Neuron (in vitro differentiated cells): ENCODE measurements around the gene B4GALT1.

Experiments used
- H2AFZ ChIP-seq: one replicate; pipeline ENCODE4 v1.6.1; 2013; ENCODE audit warnings: low read depth, mild to moderate bottlenecking, inconsistent platforms, low read length, moderate library complexity
- H3K27me3 ChIP-seq: one replicate; pipeline ENCODE4 v1.6.1; 2013; ENCODE audit warnings: low read length; ENCODE audit not compliant: insufficient read depth
- H3K36me3 ChIP-seq: one replicate; pipeline ENCODE4 v1.6.1; 2013; ENCODE audit warnings: low read length; ENCODE audit not compliant: insufficient read depth
- H3K4me1 ChIP-seq: one replicate; pipeline ENCODE4 v1.6.1; 2013; ENCODE audit warnings: low read length; ENCODE audit not compliant: insufficient read depth
- H3K4me3 ChIP-seq: 2 replicates; pipeline ENCODE4 v1.5.1; 2013; ENCODE audit warnings: mild to moderate bottlenecking, low read length, moderate library complexity
- H3K9me3 ChIP-seq: one replicate; pipeline ENCODE4 v1.6.1; 2013; ENCODE audit warnings: low read length

B4GALT1 gene

DNA sequence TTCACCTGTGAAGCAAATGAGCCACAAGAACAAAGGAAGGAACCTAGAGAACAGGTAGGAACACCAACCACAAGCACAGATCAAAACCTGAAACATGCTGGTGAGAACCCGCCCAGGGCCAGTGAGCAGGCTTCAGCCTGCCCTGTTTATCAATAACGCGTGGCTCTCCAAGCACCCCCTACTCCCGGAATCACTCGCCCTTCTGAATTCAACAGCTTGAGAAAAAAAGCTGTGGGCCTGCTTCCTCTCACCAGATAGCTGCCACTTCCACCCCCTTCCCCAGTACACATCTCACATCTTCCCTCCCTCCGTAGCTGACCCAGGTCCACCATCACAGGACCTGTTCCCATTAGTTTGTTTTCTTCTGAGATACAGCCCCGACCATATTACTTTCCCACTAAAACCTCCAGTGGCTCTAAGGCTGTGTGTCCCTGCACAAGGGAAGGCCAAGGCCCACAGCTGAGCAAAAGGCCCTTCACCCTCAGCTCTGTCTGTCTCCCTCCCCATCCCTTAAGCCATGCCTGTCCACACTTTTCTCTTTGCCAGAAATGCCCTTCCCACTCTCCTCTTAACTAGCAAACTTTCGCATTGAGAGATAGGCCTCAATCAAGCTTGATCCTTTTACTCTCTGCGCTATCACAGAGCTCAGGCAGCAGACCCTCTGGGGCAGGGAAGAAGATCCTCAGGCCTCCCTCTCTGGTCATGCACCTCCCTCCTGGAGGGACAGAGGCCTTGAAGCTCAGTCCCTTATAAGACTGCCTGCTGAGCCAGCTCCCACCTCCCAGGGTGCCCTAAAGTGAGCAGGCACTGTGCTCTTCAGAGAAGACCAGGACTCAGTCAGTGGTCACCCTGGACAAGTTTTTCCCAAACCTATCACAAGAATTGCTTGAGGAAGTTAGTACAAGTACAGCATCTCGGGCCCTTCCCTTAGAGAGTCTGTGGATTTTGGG, 30.1 kb downstream of the B4GALT1 start:
- H3K4me3 ChIP-seq: no peak overlapping the region
- H3K4me1 ChIP-seq: peaks cover 15% of the 10 kb centered on the region
- H3K36me3 ChIP-seq: no peaks in the 10 kb centered on the region
- H2AFZ ChIP-seq: no peak overlapping the region
- no peaks in the 10 kb centered on the region for H3K9me3 ChIP-seq
- H3K27me3 ChIP-seq: peaks cover 5% of the 10 kb centered on the region

DNA sequence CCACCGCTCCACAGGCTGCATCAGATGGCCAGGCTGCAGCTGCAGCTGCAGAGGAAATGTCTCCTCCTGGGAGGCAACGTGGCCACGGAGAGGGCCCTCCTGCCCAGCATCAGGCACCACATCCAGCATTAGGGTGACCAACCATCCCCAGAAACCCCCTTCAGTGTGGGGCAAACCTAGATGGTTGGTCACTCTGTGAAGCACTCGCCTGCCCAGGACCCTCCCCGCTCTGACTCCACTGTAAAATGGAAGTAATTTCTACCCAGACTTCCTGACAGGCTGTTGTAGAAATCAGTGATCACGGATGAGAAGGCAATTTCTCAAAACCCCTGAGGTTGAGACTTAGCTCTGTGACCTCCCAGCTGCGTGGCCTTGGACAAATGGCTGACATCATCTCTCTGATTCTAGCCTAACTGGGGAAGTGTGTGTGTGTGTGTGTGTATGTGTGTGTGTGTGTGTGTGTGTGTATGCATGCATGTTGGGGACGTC, 31.6 kb downstream of the B4GALT1 start:
- Histone ChIP-seq H3K4me1 (peaks cover 12% of the 10 kb centered on the region), H3K4me3 (no peak overlapping the region), H3K9me3 (no peaks in the 10 kb centered on the region), H3K27me3 (peaks cover 5% of the 10 kb centered on the region), H2AFZ (no peak overlapping the region), H3K36me3 (no peaks in the 10 kb centered on the region)

DNA sequence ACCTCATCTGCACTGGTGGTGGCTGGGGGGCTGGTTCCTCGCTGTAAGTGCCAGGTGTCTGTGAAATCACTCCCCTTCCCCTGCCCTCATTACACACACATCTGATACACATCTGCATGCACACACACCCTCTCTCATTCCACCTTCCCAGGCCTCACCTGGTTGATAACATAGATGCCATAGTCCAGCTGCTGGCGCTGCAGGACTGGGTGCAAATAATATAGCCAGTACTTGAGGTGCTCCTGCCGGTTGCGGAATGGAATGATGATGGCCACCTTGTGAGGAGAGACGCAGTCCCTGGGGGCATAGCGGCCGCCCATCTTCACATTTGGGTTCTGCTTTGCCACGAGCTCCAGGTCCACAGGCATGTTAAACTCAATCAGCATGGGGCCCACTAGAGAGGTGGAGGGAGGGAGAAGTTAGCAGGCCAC, 32.1 kb downstream of the B4GALT1 start:
- H3K4me3 ChIP-seq: no peak overlapping the region
- H3K36me3 ChIP-seq: no peaks in the 10 kb centered on the region
- H3K9me3 ChIP-seq: no peaks in the 10 kb centered on the region
- peaks cover 5% of the 10 kb centered on the region for H3K27me3 ChIP-seq
- H3K4me1 ChIP-seq: peaks cover 8% of the 10 kb centered on the region
- no peak overlapping the region for H2AFZ ChIP-seq

DNA sequence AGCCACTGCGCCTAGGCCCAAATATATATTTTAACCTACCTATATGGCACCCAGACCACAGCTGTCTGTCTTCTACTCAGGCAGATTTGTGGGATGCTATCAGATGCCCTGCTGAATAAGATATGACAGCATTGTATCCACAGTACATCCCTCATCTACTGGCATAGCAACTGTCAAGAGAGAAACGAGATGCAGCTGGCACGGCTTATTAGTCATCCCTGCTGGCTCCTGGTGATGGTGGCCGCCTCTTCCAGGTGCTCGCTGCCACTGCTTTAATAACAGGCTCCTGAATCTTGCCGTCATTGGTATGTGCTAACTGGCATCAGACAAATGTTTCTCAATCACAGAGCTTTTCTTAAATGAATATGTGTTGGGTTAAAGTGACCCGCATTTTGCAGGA, 34.0 kb downstream of the B4GALT1 start:
- H3K36me3 ChIP-seq: no peaks in the 10 kb centered on the region
- no peaks in the 10 kb centered on the region for H3K9me3 ChIP-seq
- H3K4me3 ChIP-seq: no peak overlapping the region
- no peaks in the 10 kb centered on the region for H3K4me1 ChIP-seq
- no peaks in the 10 kb centered on the region for H3K27me3 ChIP-seq
- no peak overlapping the region for H2AFZ ChIP-seq

DNA sequence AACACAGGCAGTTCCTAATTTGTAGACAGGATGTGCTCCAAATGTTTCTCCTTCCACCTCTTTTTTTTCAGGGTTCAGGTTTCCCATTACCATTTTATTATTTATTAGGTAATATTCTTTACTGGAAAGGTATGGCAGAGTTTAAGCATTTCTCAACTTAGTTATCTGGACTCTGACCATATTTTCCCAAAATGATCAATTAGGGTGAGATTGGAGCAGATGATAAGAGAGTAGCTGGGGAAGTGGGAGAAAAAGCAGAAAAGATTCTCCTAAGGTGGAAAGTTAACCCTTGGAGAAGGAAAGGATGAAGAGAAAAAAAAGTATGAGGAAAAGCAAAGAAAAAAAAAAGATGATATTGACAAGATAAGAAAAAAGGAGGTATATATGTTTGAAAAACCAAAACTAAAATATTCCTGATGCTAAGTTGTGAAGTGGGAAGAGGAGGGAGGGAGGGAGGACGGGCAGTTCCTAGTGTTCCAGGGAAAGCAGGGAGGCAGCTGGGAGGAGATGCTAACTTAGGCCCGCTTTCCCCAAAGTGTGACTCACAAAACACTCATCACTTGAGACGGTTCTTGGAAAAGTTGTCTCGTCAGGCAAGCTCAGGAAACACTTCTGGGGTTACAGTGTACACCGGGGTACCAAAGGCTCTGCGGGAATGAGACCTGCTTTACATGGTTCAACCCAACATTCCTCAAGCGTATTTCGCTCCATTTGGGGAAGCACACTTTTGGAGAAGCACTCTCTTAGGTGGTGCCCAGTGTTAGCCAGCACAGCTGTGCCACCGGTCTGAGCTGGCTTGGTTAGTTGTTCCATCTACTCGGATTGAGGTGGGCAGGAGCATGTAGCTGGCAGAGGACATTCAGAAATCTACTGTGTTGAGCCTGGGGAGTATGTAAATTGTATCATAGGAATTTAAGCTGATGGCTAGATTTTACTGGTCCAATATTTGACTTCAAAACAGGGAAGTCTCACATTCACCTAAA, 35.1 kb downstream of the B4GALT1 start:
- no peak overlapping the region for H3K4me3 ChIP-seq
- H3K4me1 ChIP-seq: no peaks in the 10 kb centered on the region
- no peaks in the 10 kb centered on the region for H3K27me3 ChIP-seq
- H3K36me3 ChIP-seq: no peaks in the 10 kb centered on the region
- no peaks in the 10 kb centered on the region for H3K9me3 ChIP-seq
- H2AFZ ChIP-seq: no peak overlapping the region

DNA sequence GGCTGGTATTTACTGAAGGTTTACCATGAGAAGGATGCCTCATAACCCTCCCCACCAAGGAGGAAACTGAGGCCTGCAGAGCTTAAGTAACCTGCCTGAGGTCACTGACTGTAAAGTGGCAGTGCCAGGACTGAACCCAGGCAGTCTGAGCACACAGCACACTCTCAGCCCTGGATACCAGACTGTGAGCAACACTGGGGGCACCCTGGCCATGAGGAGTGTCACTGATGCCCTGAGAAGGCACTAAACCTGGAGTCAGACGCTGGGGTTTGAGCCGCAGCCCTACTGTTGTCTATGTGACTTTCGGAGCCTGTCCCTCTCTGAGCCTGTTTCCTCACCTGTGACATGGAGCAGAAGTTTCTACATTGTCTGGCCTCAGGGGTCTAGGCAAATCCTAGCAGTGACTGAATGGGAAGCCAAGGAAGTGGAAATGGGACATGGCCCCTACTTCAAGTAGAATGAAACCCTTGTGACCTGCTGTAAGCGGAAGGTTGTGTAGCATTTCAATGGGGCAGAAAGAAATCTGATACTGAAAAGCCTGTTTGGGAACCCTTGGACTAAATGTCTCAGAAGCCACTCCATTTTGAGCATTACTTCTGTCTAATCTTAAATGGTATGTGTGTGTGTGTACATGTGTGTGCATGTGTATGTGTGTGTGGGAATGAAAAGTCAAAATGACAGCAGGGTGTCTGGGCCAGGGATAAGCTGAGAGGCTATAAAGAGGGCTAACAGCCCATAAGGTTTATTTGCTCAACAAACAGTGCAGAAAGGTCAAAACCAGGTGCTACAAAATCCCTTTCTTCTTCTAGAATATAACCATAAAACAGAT, 36.0 kb downstream of the B4GALT1 start:
- Histone ChIP-seq H3K36me3 (no peaks in the 10 kb centered on the region), H3K27me3 (no peaks in the 10 kb centered on the region), H3K4me3 (no peak overlapping the region), H2AFZ (no peak overlapping the region), H3K9me3 (no peaks in the 10 kb centered on the region), H3K4me1 (no peaks in the 10 kb centered on the region)

DNA sequence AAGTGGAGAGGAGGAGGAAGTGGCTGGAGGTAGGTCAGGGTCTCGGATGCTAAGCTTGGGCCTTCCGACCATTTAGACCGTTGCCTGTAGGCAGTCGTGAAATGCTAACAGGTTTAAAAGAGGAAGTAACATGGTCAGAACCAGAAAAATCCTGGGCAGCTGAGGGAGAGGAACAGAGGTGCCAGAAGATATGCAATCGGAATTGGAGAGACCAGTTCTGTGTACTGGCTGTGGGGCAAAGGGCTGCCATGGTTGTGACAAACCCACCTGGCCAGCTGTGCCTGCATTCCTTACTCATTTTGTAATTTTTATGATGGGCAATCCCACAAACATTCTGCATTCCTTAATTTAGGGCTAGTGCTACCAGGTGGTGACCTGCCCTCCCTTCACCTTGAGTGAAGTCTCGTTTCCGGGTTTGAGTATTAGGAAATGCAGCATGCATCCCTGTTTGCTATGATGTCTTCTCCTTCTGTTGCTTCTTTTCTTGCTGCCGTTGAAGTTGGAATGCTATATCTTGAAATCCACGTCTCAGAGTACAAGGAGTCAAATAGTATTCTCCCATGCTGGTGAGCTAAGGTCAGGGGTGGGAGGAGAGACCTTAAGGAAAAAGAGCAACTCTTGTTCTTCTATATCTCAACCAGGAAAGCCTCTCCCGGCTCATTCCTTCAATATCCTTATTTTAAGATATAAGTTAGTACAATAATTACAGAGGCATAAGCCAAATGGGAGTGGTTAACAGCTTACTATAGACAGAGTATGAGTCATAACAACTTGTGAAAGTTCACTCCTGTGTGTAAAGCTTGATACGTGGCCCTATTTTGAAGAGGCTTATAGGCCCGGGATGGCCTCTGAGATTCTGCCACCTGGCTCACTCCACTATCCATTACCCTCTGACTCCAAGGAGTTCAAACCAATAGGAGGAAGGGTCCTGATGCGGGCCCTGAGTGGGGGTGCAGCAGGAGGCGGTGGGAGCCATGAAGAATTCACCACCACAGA, 37.0 kb downstream of the B4GALT1 start:
- no peaks in the 10 kb centered on the region for H3K36me3 ChIP-seq
- no peaks in the 10 kb centered on the region for H3K9me3 ChIP-seq
- H2AFZ ChIP-seq: no peak overlapping the region
- H3K4me1 ChIP-seq: no peaks in the 10 kb centered on the region
- H3K4me3 ChIP-seq: no peak overlapping the region
- H3K27me3 ChIP-seq: no peaks in the 10 kb centered on the region

DNA sequence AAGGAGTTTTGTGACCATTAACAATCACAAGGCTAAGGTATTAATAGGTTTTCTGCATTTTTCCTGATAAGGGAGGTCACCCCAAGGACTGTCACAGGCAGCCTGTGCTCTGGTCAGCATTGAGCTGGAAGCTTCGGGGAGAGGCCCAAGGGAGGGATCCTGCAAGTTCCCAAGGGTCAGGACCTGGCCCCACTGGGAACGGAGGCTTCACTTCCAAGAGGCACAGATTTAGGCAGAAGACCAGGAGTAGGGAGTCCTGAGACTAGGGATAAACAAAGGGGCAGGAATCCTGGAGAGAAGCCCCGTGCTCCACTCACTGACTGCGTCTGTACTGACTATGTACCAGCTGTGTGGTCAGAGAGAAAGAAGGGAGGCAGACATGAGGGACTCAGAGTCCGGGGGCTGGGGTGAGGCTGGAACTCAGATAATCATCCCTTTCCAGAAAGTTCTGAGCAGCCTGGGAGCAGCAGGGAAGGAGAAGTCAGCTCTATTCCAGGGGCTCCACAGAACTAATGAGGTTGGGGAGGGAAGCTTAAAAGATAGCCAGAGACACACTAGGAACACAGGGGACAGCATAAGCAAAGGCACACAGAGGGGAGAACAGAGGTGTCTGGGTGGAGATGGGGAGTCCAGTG, 37.8 kb downstream of the B4GALT1 start:
- Histone ChIP-seq H3K9me3 (no peaks in the 10 kb centered on the region), H3K4me3 (no peak overlapping the region), H3K36me3 (no peaks in the 10 kb centered on the region), H3K4me1 (no peaks in the 10 kb centered on the region), H2AFZ (no peak overlapping the region), H3K27me3 (no peaks in the 10 kb centered on the region)

DNA sequence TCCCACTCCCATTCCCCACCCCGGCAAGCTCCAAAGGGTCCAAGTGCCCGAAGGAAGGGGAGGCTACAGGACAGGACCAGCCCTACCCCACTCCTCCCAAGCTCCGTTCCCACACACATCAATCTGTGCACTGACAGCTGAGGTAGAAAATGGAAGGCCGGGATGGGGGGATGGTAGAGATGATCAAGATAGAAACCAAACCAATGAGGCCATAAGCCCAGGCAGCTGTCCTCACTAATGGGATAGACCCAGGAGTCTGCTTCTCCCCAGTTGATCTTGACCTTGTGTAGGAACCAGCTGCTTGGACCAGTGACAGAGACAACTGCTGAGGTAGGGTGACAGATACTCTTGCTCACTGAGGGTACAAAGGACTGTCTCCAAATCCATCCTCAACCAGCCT, 38.6 kb downstream of the B4GALT1 start:
- Histone ChIP-seq H3K36me3 (no peaks in the 10 kb centered on the region), H3K9me3 (no peaks in the 10 kb centered on the region), H2AFZ (no peak overlapping the region), H3K4me1 (no peaks in the 10 kb centered on the region), H3K27me3 (no peaks in the 10 kb centered on the region), H3K4me3 (no peak overlapping the region)

DNA sequence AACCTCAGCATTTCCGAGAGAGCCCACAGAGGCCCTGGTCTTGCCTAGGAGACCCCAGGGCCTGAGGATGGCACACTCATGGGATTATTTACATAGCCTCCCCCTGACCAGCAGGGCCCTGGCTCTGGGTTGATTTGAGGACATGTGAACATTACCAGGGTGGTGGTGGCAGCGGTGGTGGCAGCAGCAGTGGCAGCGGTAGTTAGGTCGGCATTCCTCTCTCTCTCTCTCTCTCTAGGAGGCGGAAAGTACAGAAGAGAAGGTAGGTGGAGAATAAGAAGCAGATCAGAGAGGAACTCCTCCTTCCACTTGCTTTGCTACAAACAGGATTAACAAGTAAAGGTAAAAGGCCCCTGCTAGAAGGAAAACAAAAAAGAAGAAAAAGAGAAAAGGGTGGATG, 39.3 kb downstream of the B4GALT1 start:
- Histone ChIP-seq H3K36me3 (no peaks in the 10 kb centered on the region), H3K9me3 (no peaks in the 10 kb centered on the region), H2AFZ (no peak overlapping the region), H3K27me3 (no peaks in the 10 kb centered on the region), H3K4me3 (no peak overlapping the region), H3K4me1 (no peaks in the 10 kb centered on the region)
